ACC112 (cell line): Measurements from ENCODE around the gene KANSL1L.

Experiments
- H2AFZ ChIP-seq: fragments of 200-600 bp; sonication (generic); one replicate; pipeline ENCODE4 v1.6.0; 2017; ENCODE audit warnings: antibody characterized with exemption, low read length; ENCODE audit not compliant: unreplicated experiment
- H3K27ac ChIP-seq: fragments of 200-600 bp; sonication (generic); 2 replicates; pipeline ENCODE4 v1.5.1; 2014; ENCODE audit warnings: low read depth, mild to moderate bottlenecking, antibody characterized with exemption, low read length, moderate library complexity
- H3K27me3 ChIP-seq: fragments of 200-600 bp; sonication (generic); 2 replicates; pipeline ENCODE4 v1.6.1; 2014; ENCODE audit warnings: mild to moderate bottlenecking, antibody characterized with exemption, low read length, moderate library complexity, mixed read lengths; ENCODE audit not compliant: insufficient read depth
- H3K36me3 ChIP-seq: fragments of 200-600 bp; sonication (generic); 2 replicates; pipeline ENCODE4 v1.6.1; 2016; ENCODE audit warnings: mild to moderate bottlenecking, antibody characterized with exemption, low read length, moderate library complexity, mixed read lengths; ENCODE audit not compliant: insufficient read depth
- H3K4me1 ChIP-seq: fragments of 200-600 bp; sonication (generic); one replicate; pipeline ENCODE4 v1.6.1; 2016; ENCODE audit warnings: low read length, mixed read lengths; ENCODE audit not compliant: insufficient read depth, unreplicated experiment, control insufficient read depth
- H3K4me3 ChIP-seq: fragments of 200-600 bp; sonication (generic); 2 replicates; pipeline ENCODE4 v1.5.1; 2014; ENCODE audit warnings: mild to moderate bottlenecking, low read depth, low read length
- H3K79me2 ChIP-seq: fragments of 200-600 bp; sonication (generic); one replicate; pipeline ENCODE4 v1.6.0; 2016; ENCODE audit warnings: low read length; ENCODE audit not compliant: control insufficient read depth, unreplicated experiment, insufficient read depth

The KANSL1L gene

GRCh38 chr2:210171309-210172218, at the start of gene KANSL1L:
KANSL1L (minus strand) TSS chr2:210171409; CDS start chr2:210154582, 16,827 bp downstream.
- H3K4me1 ChIP-seq = peaks cover 32% of the 10 kb centered on the region
- H2AFZ ChIP-seq = peak within 1 kb of the TSS; percentile 87
- no peaks in the 10 kb centered on the region for H3K36me3 ChIP-seq
- H3K4me3 ChIP-seq = peak within 1 kb of the TSS; percentile 89
- H3K27me3 ChIP-seq = no peaks in the 10 kb centered on the region
- H3K79me2 ChIP-seq = peaks cover 25% of the 10 kb centered on the region
- H3K27ac ChIP-seq = peak within 1 kb of the TSS; percentile 97

GRCh38 chr2:210215120-210215519, 43.9 kb upstream of the KANSL1L start:
- no peak overlapping the region for H3K4me3 ChIP-seq
- H3K27ac ChIP-seq = no peak overlapping the region
- H3K79me2 ChIP-seq = no peaks in the 10 kb centered on the region
- H2AFZ ChIP-seq = no peak overlapping the region
- no peaks in the 10 kb centered on the region for H3K4me1 ChIP-seq
- H3K27me3 ChIP-seq = peaks cover 9% of the 10 kb centered on the region
- H3K36me3 ChIP-seq = no peaks in the 10 kb centered on the region

- Histone ChIP-seq H3K4me3 (no peak overlapping the region), H3K27me3 (no peaks in the 10 kb centered on the region), H2AFZ (no peak overlapping the region), H3K4me1 (no peaks in the 10 kb centered on the region), H3K79me2 (no peaks in the 10 kb centered on the region), H3K27ac (no peak overlapping the region), H3K36me3 (no peaks in the 10 kb centered on the region)
These were observed 39.0 kb upstream of the KANSL1L start for GRCh38 chr2:210210185-210210584.

GRCh38 chr2:210207929-210208328, 36.7 kb upstream of the KANSL1L start:
- Histone ChIP-seq H3K27ac (no peak overlapping the region), H3K4me1 (no peaks in the 10 kb centered on the region), H3K79me2 (no peaks in the 10 kb centered on the region)

GRCh38 chr2:210203558-210203957, 32.3 kb upstream of the KANSL1L start:
- H3K4me3 ChIP-seq = no peak overlapping the region
- H2AFZ ChIP-seq = no peak overlapping the region
- H3K27ac ChIP-seq = no peak overlapping the region
- no peaks in the 10 kb centered on the region for H3K79me2 ChIP-seq
- H3K27me3 ChIP-seq = no peaks in the 10 kb centered on the region
- H3K36me3 ChIP-seq = no peaks in the 10 kb centered on the region
- H3K4me1 ChIP-seq = no peaks in the 10 kb centered on the region

More at GRCh38 chr2:210207929-210208328, 36.7 kb upstream of the KANSL1L start:
- H3K27me3 ChIP-seq = no peaks in the 10 kb centered on the region
- H3K4me3 ChIP-seq = no peak overlapping the region
- H3K36me3 ChIP-seq = no peaks in the 10 kb centered on the region
- no peak overlapping the region for H2AFZ ChIP-seq

- H2AFZ ChIP-seq = no peak overlapping the region
- peaks cover 3% of the 10 kb centered on the region for H3K4me1 ChIP-seq
- H3K27me3 ChIP-seq = no peaks in the 10 kb centered on the region
- no peaks in the 10 kb centered on the region for H3K79me2 ChIP-seq
- H3K36me3 ChIP-seq = no peaks in the 10 kb centered on the region
- H3K27ac ChIP-seq = no peak overlapping the region
- no peak overlapping the region for H3K4me3 ChIP-seq
These were observed 31.9 kb upstream of the KANSL1L start for GRCh38 chr2:210203147-210203546.

- peaks cover 5% of the 10 kb centered on the region for H3K4me1 ChIP-seq
- H3K36me3 ChIP-seq = no peaks in the 10 kb centered on the region
- H3K4me3 ChIP-seq = no peak overlapping the region
- no peak overlapping the region for H2AFZ ChIP-seq
- no peak overlapping the region for H3K27ac ChIP-seq
- no peaks in the 10 kb centered on the region for H3K79me2 ChIP-seq
- H3K27me3 ChIP-seq = no peaks in the 10 kb centered on the region
These were observed 28.6 kb upstream of the KANSL1L start for GRCh38 chr2:210199854-210200253.

- Histone ChIP-seq H3K4me1 (peaks cover 5% of the 10 kb centered on the region), H3K27me3 (no peaks in the 10 kb centered on the region), H3K36me3 (no peaks in the 10 kb centered on the region), H3K79me2 (no peaks in the 10 kb centered on the region), H3K4me3 (no peak overlapping the region), H3K27ac (no peak overlapping the region), H2AFZ (no peak overlapping the region)
These were observed 28.1 kb upstream of the KANSL1L start for GRCh38 chr2:210199186-210199765.

GRCh38 chr2:210198326-210198725, 27.1 kb upstream of the KANSL1L start:
- no peak overlapping the region for H3K27ac ChIP-seq
- H3K36me3 ChIP-seq = no peaks in the 10 kb centered on the region
- no peaks in the 10 kb centered on the region for H3K27me3 ChIP-seq
- H2AFZ ChIP-seq = no peak overlapping the region
- H3K4me1 ChIP-seq = peaks cover 5% of the 10 kb centered on the region
- H3K4me3 ChIP-seq = no peak overlapping the region
- no peaks in the 10 kb centered on the region for H3K79me2 ChIP-seq

- no peak overlapping the region for H2AFZ ChIP-seq
- H3K4me3 ChIP-seq = no peak overlapping the region
- H3K27ac ChIP-seq = no peak overlapping the region
- no peaks in the 10 kb centered on the region for H3K36me3 ChIP-seq
- peaks cover 5% of the 10 kb centered on the region for H3K4me1 ChIP-seq
- no peaks in the 10 kb centered on the region for H3K27me3 ChIP-seq
- H3K79me2 ChIP-seq = no peaks in the 10 kb centered on the region
These were observed 26.5 kb upstream of the KANSL1L start for GRCh38 chr2:210197720-210198119.
